Measurements from ENCODE around the gene MFRP. TPM values are rescaled to one million over a fixed set of nuclear protein-coding genes. Genes with fewer than 3 reads are reported as not detected.

The MFRP gene
- total and polyA plus RNA-seq, 10 donors, result 0.02 to 0.16 (median 0.03) TPM; not detected in 6

GRCh38 chr11:119374632-119375336 lies 28.3 kb upstream of the MFRP start:
- DNase-seq, result no peak
- no peak for TF ChIP-seq POLR2AphosphoS5 (IDR thresholded peaks at IDR 0.05)
- no peak for TF ChIP-seq POLR2A (IDR thresholded peaks at IDR 0.05)
- TF ChIP-seq CTCF (IDR thresholded peaks at IDR 0.05 in 8 of 11, conservative IDR thresholded peaks at IDR 0.05 in 3 of 11), result no peak
- H3K4me3 ChIP-seq, result no peak overlapping the region
- peak overlapping the region in 3 of 8 donors; percentile 19 to 40 (median 22) for H3K27ac ChIP-seq
- no peaks in the 10 kb centered on the region for H3K9me3 ChIP-seq
- whole genome bisulfite sequencing, 5 donors, result 56 to 67% (median 63%) methylated on average over 9 to 11 of the region's 11 CpGs
- intact Hi-C loops (cut with DNase I; ENCODE audit: low total_unique reads), result no loop called here
- no peaks in the 10 kb centered on the region for H3K36me3 ChIP-seq
- H3K4me1 ChIP-seq, result peaks cover 0 to 40% (median 10%) of the 10 kb centered on the region in 6 donors
- H3K27me3 ChIP-seq (replicated peaks in 1 of 7), result peaks cover 0 to 40% (median 0%) of the 10 kb centered on the region in 7 donors

GRCh38 chr11:119373921-119374631 lies 27.6 kb upstream of the MFRP start:
- TF ChIP-seq POLR2AphosphoS5 (IDR thresholded peaks at IDR 0.05) (no peak), POLR2A (IDR thresholded peaks at IDR 0.05) (no peak), CTCF (IDR thresholded peaks at IDR 0.05 in 8 of 11, conservative IDR thresholded peaks at IDR 0.05 in 3 of 11) (peak; percentile 37 to 85 (median 68))
- intact Hi-C loops (cut with DNase I; ENCODE audit: low total_unique reads), result no loop called here
- H3K27me3 ChIP-seq (replicated peaks in 1 of 7), result peaks cover 0 to 47% (median 0%) of the 10 kb centered on the region in 7 donors
- 50 to 65% (median 52%) methylated on average over 5 of the region's 5 CpGs for WGBS, 5 donors
- H3K9me3 ChIP-seq, result no peaks in the 10 kb centered on the region
- peaks cover 0 to 47% (median 10%) of the 10 kb centered on the region in 6 donors for H3K4me1 ChIP-seq
- no peaks in the 10 kb centered on the region for H3K36me3 ChIP-seq
- no peak overlapping the region for H3K27ac ChIP-seq
- no peak for DNase-seq
- H3K4me3 ChIP-seq, result no peak overlapping the region

GRCh38 chr11:119373059-119373920 lies 26.8 kb upstream of the MFRP start:
- intact Hi-C loops (cut with DNase I; ENCODE audit: low total_unique reads), result no loop called here
- Histone ChIP-seq H3K9me3 (no peaks in the 10 kb centered on the region), H3K36me3 (no peaks in the 10 kb centered on the region), H3K4me3 (no peak overlapping the region), H3K27ac (no peak overlapping the region), H3K27me3 (replicated peaks in 1 of 7) (peaks cover 0 to 55% (median 0%) of the 10 kb centered on the region in 7 donors), H3K4me1 (peaks cover 0 to 53% (median 10%) of the 10 kb centered on the region in 6 donors)
- TF ChIP-seq POLR2AphosphoS5 (IDR thresholded peaks at IDR 0.05), result no peak
- TF ChIP-seq POLR2A (IDR thresholded peaks at IDR 0.05), result no peak
- no peak for TF ChIP-seq CTCF (IDR thresholded peaks at IDR 0.05 in 8 of 11, conservative IDR thresholded peaks at IDR 0.05 in 3 of 11)
- WGBS, 5 donors, result 77 to 86% (median 84%) methylated on average over 20 to 23 of the region's 23 CpGs
- DNase-seq, result no peak
